ENCODE data around the gene TIFAB.

TIFAB gene

DNA sequence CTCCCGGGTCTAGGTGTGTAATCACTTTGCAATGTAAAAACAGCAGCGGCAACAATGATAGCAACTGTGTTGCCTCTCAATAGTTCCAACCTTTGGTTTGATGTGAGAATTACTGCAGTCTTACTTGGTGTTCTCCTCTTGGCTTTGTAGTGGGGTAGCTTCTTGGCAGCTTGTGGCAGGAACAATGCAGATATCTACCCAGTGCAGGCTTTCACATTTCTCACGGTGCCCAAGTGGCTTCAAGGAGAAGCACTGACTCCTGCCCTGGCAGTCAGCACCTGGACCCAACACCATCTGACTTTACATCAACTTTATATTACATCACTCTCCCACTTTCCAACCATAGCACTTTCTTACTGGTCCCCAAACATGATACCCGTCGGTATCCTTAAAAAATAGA lies 28.4 kb upstream of the TIFAB start:
- Histone ChIP-seq H3K27ac (ENCODE audit: low read depth, low read length) (no peak overlapping the region), H2AFZ (ENCODE audit: low read length, unreplicated experiment) (no peak overlapping the region), H3K79me2 (ENCODE audit: control insufficient read depth, insufficient read depth, low read length, unreplicated experiment) (no peaks in the 10 kb centered on the region), H3K4me1 (ENCODE audit: control insufficient read depth, insufficient read depth, low read length, unreplicated experiment) (no peaks in the 10 kb centered on the region), H3K27me3 (ENCODE audit: insufficient read depth, low read length) (peaks cover 9% of the 10 kb centered on the region; the same call in 1 of the 2 replicates), H3K36me3 (ENCODE audit: insufficient read depth, low read length) (no peaks in the 10 kb centered on the region), H3K4me3 (ENCODE audit: low read depth, low read length) (no peak overlapping the region)

- peaks cover 22% of the 10 kb centered on the region for H3K27me3 ChIP-seq (ENCODE audit: insufficient read depth, low read length)
Observed at GRCh38 chr5:135478938-135479337, 26.8 kb upstream of the TIFAB start.

DNA sequence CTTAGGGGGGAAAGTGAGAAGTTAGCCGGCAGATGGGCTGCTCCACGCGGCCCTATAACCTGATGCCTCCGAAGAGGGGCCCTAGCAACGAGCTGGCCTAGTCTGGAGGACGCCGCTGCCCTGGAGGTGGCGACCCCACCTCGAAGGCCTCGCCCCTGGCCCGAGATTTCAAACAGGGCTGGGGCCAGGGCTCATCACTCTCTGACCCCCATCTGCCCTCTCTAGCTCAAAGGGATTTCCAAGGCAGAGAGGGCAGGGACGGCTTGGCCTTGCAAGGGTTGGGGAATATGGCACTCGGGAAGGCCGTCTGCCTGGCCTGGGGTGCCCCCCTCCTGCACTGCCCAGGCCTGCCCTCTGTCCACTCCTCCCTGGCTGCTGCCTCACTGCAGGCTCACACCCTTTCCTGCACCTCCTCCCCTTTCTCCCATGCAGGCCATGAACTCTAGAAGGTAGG lies 25.5 kb upstream of the TIFAB start:
- Histone ChIP-seq H3K79me2 (ENCODE audit: control insufficient read depth, insufficient read depth, low read length, unreplicated experiment) (no peaks in the 10 kb centered on the region), H2AFZ (ENCODE audit: low read length, unreplicated experiment) (no peak overlapping the region), H3K36me3 (ENCODE audit: insufficient read depth, low read length) (no peaks in the 10 kb centered on the region), H3K4me3 (ENCODE audit: low read depth, low read length) (no peak overlapping the region), H3K27me3 (ENCODE audit: insufficient read depth, low read length) (peaks cover 29% of the 10 kb centered on the region), H3K27ac (ENCODE audit: low read depth, low read length) (no peak overlapping the region), H3K4me1 (ENCODE audit: control insufficient read depth, insufficient read depth, low read length, unreplicated experiment) (no peaks in the 10 kb centered on the region)

More at GRCh38 chr5:135478938-135479337, 26.8 kb upstream of the TIFAB start:
- H2AFZ ChIP-seq (ENCODE audit: low read length, unreplicated experiment): no peak overlapping the region
- no peak overlapping the region for H3K4me3 ChIP-seq (ENCODE audit: low read depth, low read length)
- no peak overlapping the region for H3K27ac ChIP-seq (ENCODE audit: low read depth, low read length)
- H3K79me2 ChIP-seq (ENCODE audit: control insufficient read depth, insufficient read depth, low read length, unreplicated experiment): no peaks in the 10 kb centered on the region
- H3K4me1 ChIP-seq (ENCODE audit: control insufficient read depth, insufficient read depth, low read length, unreplicated experiment): no peaks in the 10 kb centered on the region
- H3K36me3 ChIP-seq (ENCODE audit: insufficient read depth, low read length): no peaks in the 10 kb centered on the region

GRCh38 chr5:135476615-135477581 lies 24.7 kb upstream of the TIFAB start:
- Histone ChIP-seq H3K79me2 (ENCODE audit: control insufficient read depth, insufficient read depth, low read length, unreplicated experiment) (no peaks in the 10 kb centered on the region), H3K27ac (ENCODE audit: low read depth, low read length) (no peak overlapping the region), H3K27me3 (ENCODE audit: insufficient read depth, low read length) (peaks cover 29% of the 10 kb centered on the region), H2AFZ (ENCODE audit: low read length, unreplicated experiment) (no peak overlapping the region), H3K4me3 (ENCODE audit: low read depth, low read length) (no peak overlapping the region), H3K4me1 (ENCODE audit: control insufficient read depth, insufficient read depth, low read length, unreplicated experiment) (no peaks in the 10 kb centered on the region), H3K36me3 (ENCODE audit: insufficient read depth, low read length) (no peaks in the 10 kb centered on the region)

DNA sequence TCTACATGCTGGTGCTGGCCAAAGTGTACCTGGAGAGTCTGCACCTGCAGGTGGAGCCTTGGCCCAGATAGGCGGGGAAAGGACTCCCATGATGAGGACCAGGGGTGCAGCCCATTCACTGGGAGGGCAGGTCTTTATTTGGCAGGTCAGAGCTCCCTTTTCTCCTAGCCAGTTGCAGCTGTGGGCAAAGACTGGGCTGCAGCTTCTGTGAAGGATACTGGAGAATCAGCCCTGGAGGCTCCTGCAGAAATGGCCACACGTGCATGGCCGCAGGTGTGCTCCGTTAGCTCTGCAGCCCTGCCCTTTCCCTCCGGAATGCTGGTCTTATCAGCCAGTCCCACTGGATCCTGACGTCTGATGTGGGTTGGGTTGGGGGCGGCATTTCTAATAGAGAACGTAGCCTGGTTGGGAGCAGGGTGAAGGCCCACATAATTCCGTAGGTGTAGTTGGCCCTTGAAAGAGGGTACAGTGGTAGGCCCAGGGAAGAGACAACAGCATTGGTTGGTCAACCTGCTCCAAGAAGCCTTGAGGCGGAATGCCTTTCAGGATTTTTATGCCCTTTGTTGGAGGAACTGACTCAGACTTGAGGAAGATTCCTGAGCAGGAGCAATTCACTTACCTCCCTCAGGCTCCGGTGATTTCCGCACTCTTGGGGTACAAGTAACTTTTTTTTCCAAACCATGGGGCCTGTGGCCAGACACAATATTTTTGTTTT lies 22.0 kb upstream of the TIFAB start:
- no peak overlapping the region for H3K27ac ChIP-seq (ENCODE audit: low read depth, low read length)
- H2AFZ ChIP-seq (ENCODE audit: low read length, unreplicated experiment): no peak overlapping the region
- no peaks in the 10 kb centered on the region for H3K79me2 ChIP-seq (ENCODE audit: control insufficient read depth, insufficient read depth, low read length, unreplicated experiment)
- H3K36me3 ChIP-seq (ENCODE audit: insufficient read depth, low read length): no peaks in the 10 kb centered on the region
- no peaks in the 10 kb centered on the region for H3K4me1 ChIP-seq (ENCODE audit: control insufficient read depth, insufficient read depth, low read length, unreplicated experiment)
- no peak overlapping the region for H3K4me3 ChIP-seq (ENCODE audit: low read depth, low read length)
- peaks cover 33% of the 10 kb centered on the region for H3K27me3 ChIP-seq (ENCODE audit: insufficient read depth, low read length)

GRCh38 chr5:135472141-135472540 lies 20.0 kb upstream of the TIFAB start:
- Histone ChIP-seq H3K36me3 (ENCODE audit: insufficient read depth, low read length) (no peaks in the 10 kb centered on the region), H3K27me3 (ENCODE audit: insufficient read depth, low read length) (peaks cover 33% of the 10 kb centered on the region), H3K79me2 (ENCODE audit: control insufficient read depth, insufficient read depth, low read length, unreplicated experiment) (no peaks in the 10 kb centered on the region), H2AFZ (ENCODE audit: low read length, unreplicated experiment) (no peak overlapping the region), H3K4me3 (ENCODE audit: low read depth, low read length) (no peak overlapping the region), H3K4me1 (ENCODE audit: control insufficient read depth, insufficient read depth, low read length, unreplicated experiment) (no peaks in the 10 kb centered on the region), H3K27ac (ENCODE audit: low read depth, low read length) (no peak overlapping the region)

- H3K4me1 ChIP-seq (ENCODE audit: control insufficient read depth, insufficient read depth, low read length, unreplicated experiment): no peaks in the 10 kb centered on the region
- H3K27ac ChIP-seq (ENCODE audit: low read depth, low read length): no peak overlapping the region
- H3K79me2 ChIP-seq (ENCODE audit: control insufficient read depth, insufficient read depth, low read length, unreplicated experiment): no peaks in the 10 kb centered on the region
- H3K36me3 ChIP-seq (ENCODE audit: insufficient read depth, low read length): no peaks in the 10 kb centered on the region
- no peak overlapping the region for H2AFZ ChIP-seq (ENCODE audit: low read length, unreplicated experiment)
- H3K27me3 ChIP-seq (ENCODE audit: insufficient read depth, low read length): peaks cover 29% of the 10 kb centered on the region
- H3K4me3 ChIP-seq (ENCODE audit: low read depth, low read length): no peak overlapping the region
Observed at GRCh38 chr5:135471726-135472125, 19.6 kb upstream of the TIFAB start.

- Histone ChIP-seq H2AFZ (ENCODE audit: low read length, unreplicated experiment) (no peak overlapping the region), H3K79me2 (ENCODE audit: control insufficient read depth, insufficient read depth, low read length, unreplicated experiment) (no peaks in the 10 kb centered on the region), H3K27ac (ENCODE audit: low read depth, low read length) (no peak overlapping the region), H3K27me3 (ENCODE audit: insufficient read depth, low read length) (peaks cover 26% of the 10 kb centered on the region), H3K4me3 (ENCODE audit: low read depth, low read length) (no peak overlapping the region), H3K36me3 (ENCODE audit: insufficient read depth, low read length) (no peaks in the 10 kb centered on the region), H3K4me1 (ENCODE audit: control insufficient read depth, insufficient read depth, low read length, unreplicated experiment) (no peaks in the 10 kb centered on the region)
Observed at GRCh38 chr5:135469911-135470310, 17.8 kb upstream of the TIFAB start.

DNA sequence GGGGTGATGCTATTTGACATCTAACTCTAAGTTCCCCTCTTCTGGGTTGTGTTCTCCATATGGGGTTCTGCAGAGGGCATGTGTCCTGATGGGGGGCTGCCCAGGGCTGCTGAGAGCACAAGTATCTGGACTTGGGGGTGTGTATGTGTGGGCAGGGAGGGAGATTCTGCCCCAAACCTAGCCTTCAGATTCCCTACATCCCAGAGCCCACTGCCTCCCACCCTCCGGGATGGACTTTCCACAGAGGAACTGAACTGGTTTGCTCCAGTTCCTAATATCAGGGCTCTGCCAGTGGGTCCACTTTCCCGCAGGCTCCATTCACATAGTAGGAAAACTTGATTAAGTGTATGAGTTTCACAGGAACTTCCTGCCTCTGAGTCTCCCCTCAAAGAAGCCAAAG lies 16.4 kb upstream of the TIFAB start:
- Histone ChIP-seq H3K27me3 (ENCODE audit: insufficient read depth, low read length) (peaks cover 15% of the 10 kb centered on the region), H3K36me3 (ENCODE audit: insufficient read depth, low read length) (no peaks in the 10 kb centered on the region), H2AFZ (ENCODE audit: low read length, unreplicated experiment) (no peak overlapping the region), H3K4me1 (ENCODE audit: control insufficient read depth, insufficient read depth, low read length, unreplicated experiment) (no peaks in the 10 kb centered on the region), H3K4me3 (ENCODE audit: low read depth, low read length) (no peak overlapping the region), H3K79me2 (ENCODE audit: control insufficient read depth, insufficient read depth, low read length, unreplicated experiment) (no peaks in the 10 kb centered on the region), H3K27ac (ENCODE audit: low read depth, low read length) (no peak overlapping the region)

DNA sequence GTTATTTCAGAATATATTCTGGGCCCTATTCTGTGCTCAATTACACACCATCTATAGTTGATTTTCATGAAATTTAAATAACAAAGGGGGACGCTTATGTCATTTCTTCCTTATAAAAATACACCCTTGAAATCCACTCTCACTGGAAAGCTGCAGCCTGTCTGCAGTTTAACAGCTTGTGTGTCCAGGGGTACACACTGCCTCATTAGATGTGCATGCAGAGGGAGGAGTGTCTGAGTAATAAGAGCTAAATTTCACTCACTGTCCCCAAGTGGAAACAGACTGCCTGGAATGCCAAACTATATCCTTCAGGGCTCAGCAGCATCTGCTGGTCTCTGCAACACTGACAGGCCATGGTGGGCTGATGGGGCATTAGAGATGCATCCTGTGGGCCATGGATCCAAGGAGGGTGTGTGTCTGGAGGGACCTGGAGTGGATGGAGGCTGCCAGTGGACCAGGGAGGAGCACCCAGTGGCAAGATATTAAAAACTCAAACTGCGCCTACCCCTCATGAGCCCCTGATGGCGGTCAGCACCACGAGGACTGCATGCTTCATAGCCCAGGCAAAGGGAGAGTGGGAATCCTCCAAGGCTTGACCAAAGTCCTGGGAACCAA lies 15.8 kb upstream of the TIFAB start:
- Histone ChIP-seq H3K27ac (ENCODE audit: low read depth, low read length) (no peak overlapping the region), H3K36me3 (ENCODE audit: insufficient read depth, low read length) (no peaks in the 10 kb centered on the region), H3K4me3 (ENCODE audit: low read depth, low read length) (no peak overlapping the region), H3K27me3 (ENCODE audit: insufficient read depth, low read length) (peaks cover 11% of the 10 kb centered on the region), H3K4me1 (ENCODE audit: control insufficient read depth, insufficient read depth, low read length, unreplicated experiment) (no peaks in the 10 kb centered on the region), H3K79me2 (ENCODE audit: control insufficient read depth, insufficient read depth, low read length, unreplicated experiment) (no peaks in the 10 kb centered on the region), H2AFZ (ENCODE audit: low read length, unreplicated experiment) (no peak overlapping the region)
